Measurements from ENCODE around the gene INPP5D. TPM values are rescaled to one million over a fixed set of nuclear protein-coding genes. Genes with fewer than 3 reads are reported as not detected.

The INPP5D gene
- polyA plus RNA-seq, 1 of the 3 experiments (the other 2 are of a cell fraction) = 1.3 TPM

- Histone ChIP-seq H4K20me1 (ENCODE audit: insufficient read depth) (peaks cover 5% of the 10 kb centered on the region; the same call in 1 of the 2 replicates), H3K4me1 (ENCODE audit: control insufficient read depth in 1 of 2, insufficient read depth in 2 of 2, low read depth in 1 of 2, low read length in 1 of 2) (peaks cover under 1 to 3% of the 10 kb centered on the region in 2 experiments; a peak in 3 of 4 replicates), H3K9me3 (no peaks in the 10 kb centered on the region), H3K27ac (ENCODE audit: low read depth in 2 of 2, low read length in 1 of 2) (peak overlapping the region in 1 of 2 experiments; percentile 46; a peak in 3 of 4 replicates), H3K79me2 (ENCODE audit: insufficient read depth) (peaks cover 10% of the 10 kb centered on the region), H3K9ac (no peak overlapping the region), H3K36me3 (replicated peaks in 1 of 2; ENCODE audit: control insufficient read depth in 1 of 2, insufficient read depth in 2 of 2, low read length in 1 of 2) (no peaks in the 10 kb centered on the region), H3K4me2 (no peak overlapping the region), H2AFZ (ENCODE audit: low read depth) (peak overlapping the region; percentile 85), H3K9me2 (no peaks in the 10 kb centered on the region), H3K27me3 (ENCODE audit: insufficient read depth) (no peaks in the 10 kb centered on the region), H3K4me3 (ENCODE audit: low read depth in 2 of 2, low read length in 1 of 2) (no peak overlapping the region), H3F3A (replicated peaks; ENCODE audit: insufficient read depth) (peaks cover 4% of the 10 kb centered on the region)
- DNase-seq = no peak
- ChIA-PET POLR2A (no interaction called here), CTCF (no interaction called here)
- TF ChIP-seq FOSL2 (IDR thresholded peaks at IDR 0.05; ENCODE audit: borderline replicate concordance, low read depth) (peak; percentile 86), MAX (IDR thresholded peaks at IDR 0.05; ENCODE audit: low read depth) (peak; percentile 45; the same call in 1 of the 2 replicates), NFIC (IDR thresholded peaks at IDR 0.05; ENCODE audit: borderline replicate concordance) (peak; percentile 50; the same call in 1 of the 2 replicates), EP300 (IDR thresholded peaks at IDR 0.05; ENCODE audit: borderline replicate concordance in 1 of 2, low read depth in 1 of 2, low read length in 1 of 2) (peak in 1 of 2 experiments; percentile 58; a peak in 1 of 4 replicates), USF1 (IDR thresholded peaks at IDR 0.05; ENCODE audit: borderline replicate concordance, low read depth) (no peak), TCF12 (IDR thresholded peaks at IDR 0.05) (peak; percentile 91), PBX3 (IDR thresholded peaks at IDR 0.05) (peak; percentile 67; the same call in 1 of the 2 replicates), RAD21 (IDR thresholded peaks at IDR 0.05; ENCODE audit: low read length) (no peak), YY1 (IDR thresholded peaks at IDR 0.05; ENCODE audit: low read depth) (no peak), POLR2AphosphoS5 (IDR thresholded peaks at IDR 0.05; ENCODE audit: low read depth, low read length) (peak; percentile 34; the same call in 1 of the 2 replicates), JUND (IDR thresholded peaks at IDR 0.05) (peak; percentile 71)
Observed at GRCh38 chr2:233247744-233248143, 187.6 kb downstream of the INPP5D start.

GRCh38 chr2:233248999-233249398 is 188.9 kb downstream of the INPP5D start:
- Histone ChIP-seq H3K9ac (no peak overlapping the region), H3F3A (replicated peaks; ENCODE audit: insufficient read depth) (peaks cover 4% of the 10 kb centered on the region), H3K79me2 (ENCODE audit: insufficient read depth) (peaks cover 23% of the 10 kb centered on the region), H3K9me2 (no peaks in the 10 kb centered on the region), H3K27ac (ENCODE audit: low read depth in 2 of 2, low read length in 1 of 2) (no peak overlapping the region), H2AFZ (ENCODE audit: low read depth) (no peak overlapping the region), H3K4me2 (no peak overlapping the region), H3K9me3 (no peaks in the 10 kb centered on the region), H3K36me3 (replicated peaks in 1 of 2; ENCODE audit: control insufficient read depth in 1 of 2, insufficient read depth in 2 of 2, low read length in 1 of 2) (peaks cover 2 to 4% of the 10 kb centered on the region in 2 experiments), H3K4me1 (ENCODE audit: control insufficient read depth in 1 of 2, insufficient read depth in 2 of 2, low read depth in 1 of 2, low read length in 1 of 2) (peaks cover 6 to 8% of the 10 kb centered on the region in 2 experiments), H3K27me3 (ENCODE audit: insufficient read depth) (no peaks in the 10 kb centered on the region), H4K20me1 (ENCODE audit: insufficient read depth) (peaks cover 15% of the 10 kb centered on the region), H3K4me3 (ENCODE audit: low read depth in 2 of 2, low read length in 1 of 2) (no peak overlapping the region)
- ChIA-PET POLR2A (no interaction called here), CTCF (no interaction called here)
- no peak for DNase-seq
- 81% methylated on average over 7 of the region's 7 CpGs for WGBS (ENCODE audit: low lambda C conversion rate)
- TF ChIP-seq SMC3 (IDR thresholded peaks at IDR 0.05; ENCODE audit: low read depth, low read length) (no peak), TEAD4 (IDR thresholded peaks at IDR 0.05; ENCODE audit: borderline replicate concordance, insufficient read depth) (no peak), RFX5 (IDR thresholded peaks at IDR 0.05; ENCODE audit: low read length) (no peak), USF2 (IDR thresholded peaks at IDR 0.05; ENCODE audit: borderline replicate concordance, low read depth, low read length) (no peak), MAX (IDR thresholded peaks at IDR 0.05; ENCODE audit: low read depth) (no peak), TAF1 (IDR thresholded peaks at IDR 0.05; ENCODE audit: borderline replicate concordance, low read depth, low read length) (no peak), GABPA (IDR thresholded peaks at IDR 0.05; ENCODE audit: low read depth) (no peak), FOSL2 (IDR thresholded peaks at IDR 0.05; ENCODE audit: borderline replicate concordance, low read depth) (no peak), EZH2phosphoT487 (IDR thresholded peaks at IDR 0.05; ENCODE audit: borderline replicate concordance, low read depth) (no peak), PBX3 (IDR thresholded peaks at IDR 0.05) (no peak), ELF1 (IDR thresholded peaks at IDR 0.05) (no peak), USF1 (IDR thresholded peaks at IDR 0.05; ENCODE audit: borderline replicate concordance, low read depth) (no peak), SIN3A (IDR thresholded peaks at IDR 0.05; ENCODE audit: borderline replicate concordance, low read depth, low read length) (no peak), MEF2A (IDR thresholded peaks at IDR 0.05; ENCODE audit: borderline replicate concordance, low read depth) (no peak), FOXJ3 (CRISPR knock-in tag; IDR thresholded peaks at IDR 0.05) (no peak)
